Ascending aorta (tissue), 2 donors: ENCODE measurements around the gene KAZN. TPM values are rescaled to one million over a fixed set of nuclear protein-coding genes. Genes with fewer than 3 reads are reported as not detected.

Experiments
- DNase-seq, 2 donors: peaks; one replicate each; pipeline ENCODE4 v3.0.0-alpha.2; 2019; ENCODE audit warnings: low spot score in 2 of 2
- H3K27ac ChIP-seq, 2 donors: fragments of 200-600 bp; sonication (generic); one replicate each; pipeline ENCODE4 v1.5.1; 2016 to 2017; ENCODE audit warnings: mild to moderate bottlenecking in 1 of 2
- H3K27me3 ChIP-seq: fragments of 200-600 bp; sonication (generic); one replicate; pipeline ENCODE4 v1.5.1; 2017
- H3K36me3 ChIP-seq, 2 donors: fragments of 200-600 bp; sonication (generic); one replicate each; pipeline ENCODE4 v1.5.1; 2016
- H3K4me1 ChIP-seq, 2 donors: fragments of 200-600 bp; sonication (generic); one replicate each; pipeline ENCODE4 v1.5.1; 2016 to 2017; ENCODE audit warnings: mild to moderate bottlenecking in 1 of 2
- H3K4me3 ChIP-seq, 2 donors: fragments of 200-600 bp; sonication (generic); one replicate each; pipeline ENCODE4 v1.5.1; 2016 to 2017; ENCODE audit warnings: mild to moderate bottlenecking in 1 of 2
- H3K9me3 ChIP-seq, 2 donors: fragments of 200-600 bp; sonication (generic); one replicate each; pipeline ENCODE4 v1.5.1; 2016
- CTCF ChIP-seq, 3 experiments: fragments of 200-600 bp in 2 of 3; fragments of 450-650 bp in 1 of 3; sonication (generic) in 2 of 3; IDR thresholded peaks; one replicate each; pipeline ENCODE4 v1.5.1; 2016 to 2019; ENCODE audit warnings: antibody characterized with exemption in 3 of 3, mild to moderate bottlenecking in 1 of 3, moderate library complexity in 1 of 3
- intact Hi-C: fragments of 100-400 bp; cut with DNase I; formaldehyde crosslinking; loops from one replicate; pipeline ENCODE4 v1.15.1; 2023
- total RNA-seq: library from RNA; depleted of rRNA; stranded (reverse); fragments of >200 nt; gene quantifications from one replicate; pipeline ENCODE4 v1.1.0, GENCODE V29; 2016

KAZN gene
- total RNA-seq, 1 donor from 2014 or later: 58.5 TPM

DNA sequence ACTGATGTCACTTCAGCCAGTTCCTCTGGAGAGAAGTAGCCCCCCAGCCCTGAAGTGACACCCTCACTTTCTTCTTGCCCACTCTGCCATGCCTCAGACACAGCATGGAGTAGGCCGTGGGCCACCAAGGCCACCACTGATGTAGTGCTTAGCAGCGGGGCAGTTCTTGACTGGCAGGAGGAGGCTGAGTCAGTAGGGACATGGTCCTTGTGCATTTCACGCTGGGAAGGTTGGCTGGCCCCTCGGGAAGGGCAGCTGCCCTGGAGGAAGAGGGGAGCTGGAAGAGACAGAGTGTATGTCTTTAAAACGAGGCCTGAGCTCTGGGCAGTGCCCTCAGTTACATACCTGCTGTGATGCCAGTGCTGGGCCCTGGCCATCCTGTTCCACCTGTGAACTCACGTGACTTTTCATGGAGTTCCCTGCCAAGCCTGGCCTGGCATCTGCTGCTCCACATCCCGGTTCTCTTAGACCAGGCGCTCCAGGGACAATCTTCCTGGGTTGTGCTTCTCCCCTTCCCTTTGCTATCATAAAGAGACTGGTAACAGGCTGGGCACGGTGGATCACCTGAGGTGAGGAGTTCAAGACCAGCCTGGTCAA lies 396.5 kb downstream of the KAZN start:
- no peaks in the 10 kb centered on the region for H3K36me3 ChIP-seq
- DNase-seq: no peak
- H3K9me3 ChIP-seq: no peaks in the 10 kb centered on the region
- H3K4me3 ChIP-seq: no peak overlapping the region
- no peaks in the 10 kb centered on the region for H3K4me1 ChIP-seq
- TF ChIP-seq CTCF (IDR thresholded peaks at IDR 0.05): no peak
- intact Hi-C loops: no loop called here
- H3K27ac ChIP-seq: peak overlapping the region in 1 of 2 donors; percentile 13
- no peaks in the 10 kb centered on the region for H3K27me3 ChIP-seq

- no peak for DNase-seq
- Histone ChIP-seq H3K36me3 (no peaks in the 10 kb centered on the region), H3K4me1 (no peaks in the 10 kb centered on the region), H3K9me3 (no peaks in the 10 kb centered on the region), H3K27ac (peak overlapping the region in 1 of 2 donors; percentile 40), H3K4me3 (no peak overlapping the region), H3K27me3 (no peaks in the 10 kb centered on the region)
- TF ChIP-seq CTCF (IDR thresholded peaks at IDR 0.05): no peak
- intact Hi-C loops: no loop called here
Measured at GRCh38 chr1:14996133-14997050, 397.9 kb downstream of the KAZN start.

DNA sequence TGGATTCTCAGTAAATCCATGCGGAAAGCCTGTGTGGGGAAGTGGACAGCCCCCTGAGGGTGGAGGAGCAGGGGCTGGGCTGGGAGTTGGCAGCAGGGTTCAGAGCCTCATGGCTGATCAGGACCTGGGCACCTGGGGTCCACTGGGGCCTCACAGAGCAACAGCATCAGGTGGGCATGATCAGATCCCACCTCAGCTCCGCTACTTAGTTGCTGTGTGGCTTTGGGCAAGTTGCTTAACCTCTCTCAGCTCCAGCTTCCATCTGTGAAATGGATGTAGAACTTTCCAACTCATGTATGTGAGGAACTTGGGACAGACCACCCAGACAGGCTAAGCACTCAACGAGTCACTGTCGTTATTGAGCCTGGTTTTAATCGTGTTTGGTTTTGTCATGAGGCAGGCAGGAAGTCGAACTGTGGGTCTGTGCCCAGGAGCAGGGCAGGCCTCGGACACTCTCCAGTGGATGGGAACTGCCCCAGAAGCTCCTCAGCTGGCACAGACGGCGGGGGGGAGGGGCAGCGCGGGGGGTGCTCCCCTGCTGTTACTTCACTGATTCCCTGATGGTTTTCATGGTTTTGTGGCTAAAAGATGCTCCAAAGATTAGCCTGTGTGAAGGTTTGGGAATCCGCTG lies 399.3 kb downstream of the KAZN start:
- no peaks in the 10 kb centered on the region for H3K9me3 ChIP-seq
- H3K27ac ChIP-seq: no peak overlapping the region
- DNase-seq: no peak
- TF ChIP-seq CTCF (IDR thresholded peaks at IDR 0.05): no peak
- intact Hi-C loops: no loop called here
- no peaks in the 10 kb centered on the region for H3K36me3 ChIP-seq
- H3K4me3 ChIP-seq: no peak overlapping the region
- H3K27me3 ChIP-seq: no peaks in the 10 kb centered on the region
- H3K4me1 ChIP-seq: no peaks in the 10 kb centered on the region

GRCh38 chr1:14999441-14999840 lies 401.0 kb downstream of the KAZN start:
- no peak for TF ChIP-seq CTCF (IDR thresholded peaks at IDR 0.05)
- Histone ChIP-seq H3K4me1 (no peaks in the 10 kb centered on the region), H3K9me3 (no peaks in the 10 kb centered on the region), H3K27me3 (no peaks in the 10 kb centered on the region), H3K27ac (no peak overlapping the region), H3K36me3 (no peaks in the 10 kb centered on the region), H3K4me3 (no peak overlapping the region)
- intact Hi-C loops: no loop called here
- DNase-seq: no peak

GRCh38 chr1:15000030-15000429 lies 401.5 kb downstream of the KAZN start:
- no peak overlapping the region for H3K4me3 ChIP-seq
- no peaks in the 10 kb centered on the region for H3K36me3 ChIP-seq
- H3K9me3 ChIP-seq: no peaks in the 10 kb centered on the region
- TF ChIP-seq CTCF (IDR thresholded peaks at IDR 0.05): no peak
- intact Hi-C loops: no loop called here
- H3K4me1 ChIP-seq: no peaks in the 10 kb centered on the region
- no peak overlapping the region for H3K27ac ChIP-seq
- H3K27me3 ChIP-seq: no peaks in the 10 kb centered on the region
- DNase-seq: no peak
